Pancreas (tissue), 10 donors: ENCODE measurements around the gene CAPN5. TPM values are rescaled to one million over a fixed set of nuclear protein-coding genes. Genes with fewer than 3 reads are reported as not detected.

Experiments used
- ATAC-seq, 4 donors: fragments of 200-7000 bp; cut with Tn5 transposase; one replicate each; pipeline versions ENCODE4 v1.8.0 to v1.9.1; 2020; ENCODE audit warnings: mild to moderate bottlenecking in 4 of 4, moderate library complexity in 4 of 4
- DNase-seq, 6 donors: peaks; one replicate each; pipeline ENCODE4 v3.0.0-alpha.2; 2020
- FAIRE-seq: peaks from 2 replicates; lab custom pipeline; 2012; peaks lifted over from hg19 to GRCh38; lab: Jason Lieb, UNC
- H3K27ac ChIP-seq, 4 donors: fragments of 200-600 bp; sonication (generic); 1 replicate in 3 of 4; 2 replicates in 1 of 4; pipeline versions ENCODE4 v1.5.0 to v1.8.0; 2020
- H3K27me3 ChIP-seq, 4 donors: fragments of 200-600 bp; one replicate each; pipeline ENCODE4 v1.8.0; 2021
- H3K36me3 ChIP-seq, 3 donors: fragments of 200-600 bp; sonication (generic) in 1 of 3; one replicate each; pipeline versions ENCODE4 v1.5.0 to v1.8.0; 2020 to 2021
- H3K4me1 ChIP-seq, 3 donors: fragments of 200-600 bp; one replicate each; pipeline ENCODE4 v1.8.0; 2021
- H3K4me3 ChIP-seq, 4 donors: fragments of 200-600 bp; sonication (generic) in 2 of 4; one replicate each; pipeline versions ENCODE4 v1.5.0 to v1.8.0; 2020 to 2021
- H3K9me3 ChIP-seq, 4 donors: fragments of 200-600 bp; one replicate each; pipeline ENCODE4 v1.8.0; 2021
- WGBS, 2 donors: extraction: QIAGEN DNeasy Blood & Tissue Kit; methylation state at CpG; one replicate each; pipeline ENCODE4 v1.1.7; 2013; 5-methylcytosine and 5-hydroxymethylcytosine counted together
- intact Hi-C, 3 donors: fragments of 100-400 bp; cut with DNase I; formaldehyde crosslinking; loops; one replicate each; pipeline versions ENCODE4 v1.11.1 to v1.14.2; 2022
- polyA plus RNA-seq, 2 donors: library from polyadenylated mRNA; stranded (reverse); fragments of 200-250 nt; gene quantifications; one replicate each; pipeline ENCODE4 v1.2.3, GENCODE V29; 2013
- total RNA-seq, 6 donors: library from RNA; stranded (reverse); fragmentation: NEBNext Ultra II Directional in 4 of 6; extraction: Animal tissue kit (Norgen Biotek cat#: 25700) in 4 of 6; gene quantifications; one replicate each; pipeline versions ENCODE4 v1.2.1 to v1.2.4, GENCODE V29; 2021 to 2023
- TF ChIP-seq, protein P1 (sequence below), 4 donors: fragments of 200-600 bp; sonication (generic) in 3 of 4; IDR thresholded peaks; one replicate each; pipeline versions ENCODE4 v1.5.0 to v1.8.0; 2021; ENCODE audit warnings: antibody characterized with exemption in 4 of 4
- donor health status: healthy with polysubstance abuse.
- donor health status: DM: no; HTN: no; CAD: no; lungs with moderate emphysema.
- donor health status: DM: no; HTN: no; CAD: no.
- donor health status: control.
- donor health status: control.
- donor health status: Bipolar disorder and iron deficiency.
- donor health status: DM: yes; HTN: yes; CAD: no.
- donor health status: DM: no; HTN: no; CAD: no.
- donor health status: DM: no; HTN: no; CAD: no.
- donor health status: DM: yes; HTN: yes; CAD: no.

The CAPN5 gene
- total and polyA plus RNA-seq, 8 donors = 3.3 to 11.0 (median 6.1) TPM

DNA sequence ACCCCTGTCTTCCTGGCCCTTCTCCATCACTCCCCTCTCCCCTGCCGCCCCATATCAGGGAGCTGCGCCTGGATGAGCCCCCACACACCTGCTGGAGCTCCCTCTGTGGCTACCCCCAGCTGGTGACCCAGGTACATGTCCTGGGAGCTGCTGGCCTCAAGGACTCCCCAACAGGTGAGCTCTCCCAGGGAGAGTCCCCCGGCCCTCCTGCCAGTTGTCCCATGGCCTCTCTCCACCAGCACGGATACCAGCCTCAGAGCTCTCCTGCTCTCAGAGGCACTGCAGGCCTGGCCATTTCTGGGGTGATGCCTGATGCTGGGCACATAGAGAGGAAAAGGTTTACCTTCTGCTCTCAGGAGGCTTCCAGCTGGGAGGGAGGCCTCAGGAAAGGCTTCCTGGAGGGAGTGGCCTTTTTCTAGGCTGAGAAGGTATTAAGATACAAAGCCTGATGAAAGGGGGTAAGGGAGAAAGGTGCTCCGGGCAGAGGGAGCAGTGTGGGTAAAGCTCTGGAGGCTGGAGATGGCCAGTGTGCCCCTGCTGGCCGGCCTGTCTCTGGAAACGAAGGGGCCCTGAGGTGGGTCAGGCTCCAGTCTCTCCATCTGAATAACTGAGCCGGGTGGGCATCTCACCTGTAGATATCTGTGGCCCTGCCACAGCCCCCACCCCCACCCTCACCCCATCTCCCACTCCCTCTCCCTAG is 55.3 kb downstream of the CAPN5 start:
- H3K4me1 ChIP-seq = no peaks in the 10 kb centered on the region
- DNase-seq (peak in 1 of 6 donors; percentile 63), FAIRE-seq (no peak), ATAC-seq (no peak)
- H3K36me3 ChIP-seq = peaks cover 0 to 12% (median 0%) of the 10 kb centered on the region in 3 donors
- intact Hi-C loops = loop anchor here in 1 of 3 donors (5.0 to 10.0 kb wide), 2 partner anchors 60 to 433 kb away; no protein-coding TSS in a partner anchor
- H3K9me3 ChIP-seq = no peaks in the 10 kb centered on the region
- no peak overlapping the region for H3K4me3 ChIP-seq
- 87 to 88% methylated on average over 8 of the region's 8 CpGs for WGBS, 2 donors
- no peaks in the 10 kb centered on the region for H3K27me3 ChIP-seq
- H3K27ac ChIP-seq = no peak overlapping the region
- TF ChIP-seq, protein P1, sequence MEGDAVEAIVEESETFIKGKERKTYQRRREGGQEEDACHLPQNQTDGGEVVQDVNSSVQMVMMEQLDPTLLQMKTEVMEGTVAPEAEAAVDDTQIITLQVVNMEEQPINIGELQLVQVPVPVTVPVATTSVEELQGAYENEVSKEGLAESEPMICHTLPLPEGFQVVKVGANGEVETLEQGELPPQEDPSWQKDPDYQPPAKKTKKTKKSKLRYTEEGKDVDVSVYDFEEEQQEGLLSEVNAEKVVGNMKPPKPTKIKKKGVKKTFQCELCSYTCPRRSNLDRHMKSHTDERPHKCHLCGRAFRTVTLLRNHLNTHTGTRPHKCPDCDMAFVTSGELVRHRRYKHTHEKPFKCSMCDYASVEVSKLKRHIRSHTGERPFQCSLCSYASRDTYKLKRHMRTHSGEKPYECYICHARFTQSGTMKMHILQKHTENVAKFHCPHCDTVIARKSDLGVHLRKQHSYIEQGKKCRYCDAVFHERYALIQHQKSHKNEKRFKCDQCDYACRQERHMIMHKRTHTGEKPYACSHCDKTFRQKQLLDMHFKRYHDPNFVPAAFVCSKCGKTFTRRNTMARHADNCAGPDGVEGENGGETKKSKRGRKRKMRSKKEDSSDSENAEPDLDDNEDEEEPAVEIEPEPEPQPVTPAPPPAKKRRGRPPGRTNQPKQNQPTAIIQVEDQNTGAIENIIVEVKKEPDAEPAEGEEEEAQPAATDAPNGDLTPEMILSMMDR (IDR thresholded peaks at IDR 0.05) = no peak

DNA sequence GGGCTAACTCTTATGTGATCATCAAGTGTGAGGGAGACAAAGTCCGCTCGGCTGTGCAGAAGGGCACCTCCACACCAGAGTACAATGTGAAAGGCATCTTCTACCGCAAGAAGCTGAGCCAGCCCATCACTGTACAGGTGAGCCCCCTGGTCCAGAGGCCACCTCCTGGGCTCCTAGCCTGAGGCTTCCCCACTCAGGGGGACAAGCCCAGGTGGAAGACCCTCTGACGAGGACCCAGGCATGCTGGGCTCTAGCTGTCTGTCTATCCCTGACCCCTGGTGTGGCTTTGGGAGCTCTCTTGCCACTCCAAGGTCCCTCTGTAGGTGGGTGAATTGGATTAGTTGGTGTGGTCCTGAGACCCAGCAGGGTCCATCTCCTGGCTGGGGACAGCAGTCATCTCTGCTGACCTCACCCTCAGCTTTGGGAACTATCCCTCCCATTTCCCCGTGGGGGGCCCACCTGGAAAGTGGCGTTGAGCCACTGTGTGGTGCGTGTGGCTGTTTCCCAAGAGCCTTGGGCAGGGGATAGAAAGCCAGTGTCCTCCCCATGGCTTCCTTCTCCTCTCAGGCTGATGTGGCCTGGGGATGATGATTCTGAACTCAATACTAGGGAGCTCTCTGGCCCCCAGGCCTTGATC is 55.9 kb downstream of the CAPN5 start:
- DNase-seq = peak in 1 of 6 donors; percentile 35
- no peaks in the 10 kb centered on the region for H3K27me3 ChIP-seq
- FAIRE-seq = no peak
- intact Hi-C loops = loop anchor here in 1 of 3 donors (5.0 to 10.0 kb wide), 2 partner anchors 60 to 432 kb away; no protein-coding TSS in a partner anchor
- H3K36me3 ChIP-seq = peaks cover 0 to 12% (median 0%) of the 10 kb centered on the region in 3 donors
- no peak for ATAC-seq
- H3K4me1 ChIP-seq = peaks cover 0 to 5% (median 3%) of the 10 kb centered on the region in 3 donors
- 83 to 90% methylated on average over 7 of the region's 7 CpGs for WGBS, 2 donors
- H3K4me3 ChIP-seq = no peak overlapping the region
- H3K9me3 ChIP-seq = no peaks in the 10 kb centered on the region
- no peak overlapping the region for H3K27ac ChIP-seq
- TF ChIP-seq, protein P1 (IDR thresholded peaks at IDR 0.05) = no peak

DNA sequence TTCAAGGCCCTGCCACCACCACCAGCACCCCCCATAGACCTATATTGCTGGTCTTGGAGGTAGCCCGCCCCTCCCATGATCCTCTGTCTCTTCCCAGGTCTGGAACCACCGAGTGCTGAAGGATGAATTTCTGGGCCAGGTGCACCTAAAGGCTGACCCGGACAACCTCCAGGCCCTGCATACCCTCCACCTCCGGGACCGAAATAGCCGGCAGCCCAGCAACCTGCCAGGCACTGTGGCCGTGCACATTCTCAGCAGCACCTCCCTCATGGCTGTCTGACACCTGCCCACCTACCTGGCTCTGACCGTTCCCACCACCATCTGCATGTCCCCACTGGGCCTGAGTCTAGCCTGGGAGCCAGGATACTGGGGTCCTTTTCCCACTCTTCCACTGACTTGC is 56.8 kb downstream of the CAPN5 start:
- no peaks in the 10 kb centered on the region for H3K9me3 ChIP-seq
- DNase-seq = no peak
- intact Hi-C loops = loop anchor here in 1 of 3 donors (5.0 to 10.0 kb wide), 2 partner anchors 59 to 431 kb away; no protein-coding TSS in a partner anchor
- TF ChIP-seq, protein P1 (IDR thresholded peaks at IDR 0.05) = no peak
- no peaks in the 10 kb centered on the region for H3K27me3 ChIP-seq
- no peak overlapping the region for H3K4me3 ChIP-seq
- WGBS, 2 donors = 89 to 93% methylated on average over 8 of the region's 8 CpGs
- H3K27ac ChIP-seq = no peak overlapping the region
- no peak for ATAC-seq
- peaks cover 0 to 6% (median 5%) of the 10 kb centered on the region in 3 donors for H3K4me1 ChIP-seq
- FAIRE-seq = no peak
- H3K36me3 ChIP-seq = peaks cover 0 to 12% (median 0%) of the 10 kb centered on the region in 3 donors

DNA sequence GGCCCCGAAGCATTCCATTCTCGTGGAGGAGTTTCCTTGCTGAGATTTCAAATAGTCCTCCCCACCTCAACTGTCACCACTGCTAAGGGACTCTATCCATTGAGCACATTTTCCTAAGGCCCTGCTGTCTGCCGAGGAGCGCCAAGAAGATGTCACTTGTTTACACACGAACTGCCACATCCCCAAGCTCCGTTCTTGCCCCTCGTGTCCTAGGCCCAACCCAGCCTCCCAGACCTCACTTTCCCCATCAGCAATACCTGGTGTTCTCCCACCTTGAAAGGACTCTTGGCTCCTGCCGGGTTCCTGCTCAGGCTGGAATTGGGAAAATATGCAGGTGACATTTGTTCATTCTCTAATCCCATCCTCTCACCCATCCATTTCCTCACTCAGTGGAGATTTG is 57.3 kb downstream of the CAPN5 start:
- ATAC-seq (no peak), DNase-seq (no peak), FAIRE-seq (no peak)
- no peak overlapping the region for H3K4me3 ChIP-seq
- TF ChIP-seq, protein P1 (IDR thresholded peaks at IDR 0.05) = no peak
- H3K36me3 ChIP-seq = peaks cover 0 to 12% (median 0%) of the 10 kb centered on the region in 3 donors
- H3K4me1 ChIP-seq = peaks cover 0 to 8% (median 5%) of the 10 kb centered on the region in 3 donors
- no peaks in the 10 kb centered on the region for H3K9me3 ChIP-seq
- no peaks in the 10 kb centered on the region for H3K27me3 ChIP-seq
- no peak overlapping the region for H3K27ac ChIP-seq
- intact Hi-C loops = loop anchor here in 1 of 3 donors (5.0 to 10.0 kb wide), 2 partner anchors 58 to 431 kb away; no protein-coding TSS in a partner anchor
- 83 to 91% methylated on average over 8 of the region's 8 CpGs for WGBS, 2 donors
